IMR-90 (cell line): ENCODE results near the gene DNAJC25. TPM values are rescaled to one million over a fixed set of nuclear protein-coding genes. Genes with fewer than 3 reads are reported as not detected.

Experiments used
- ATAC-seq: fragments of 200-7000 bp; cut with Tn5 transposase; 2 replicates; pipeline ENCODE4 v1.9.1; 2020; ENCODE audit warnings: low read depth, mild to moderate bottlenecking, moderate library complexity
- BruUV-seq: library from RNA; stranded (reverse); fragments of 400-500 nt; replicated peaks from 2 replicates; lab custom pipeline; 2021; lab: Mats Ljungman, UMichigan
- CTCF ChIA-PET: fragments of 300-600 bp; formaldehyde crosslinking; extraction: SDS; loops from one replicate; lab custom pipeline; 2021; ENCODE audit warnings: antibody characterized with exemption; lab: Yijun Ruan, JAX
- POLR2A ChIA-PET: fragments of 300-600 bp; sonication (Branson Sonifier 250); formaldehyde crosslinking; loops from one replicate; lab custom pipeline; 2022; ENCODE audit warnings: antibody characterized with exemption; ENCODE audit not compliant: unreplicated experiment; lab: Charles Lee
- DNase-seq: peaks from one replicate; pipeline ENCODE4 v3.0.0; 2013
- H2AFZ ChIP-seq: replicated peaks from 2 replicates; pipeline ENCODE3; 2013; ENCODE audit warnings: low read length, mild to moderate bottlenecking; ENCODE audit not compliant: poor library complexity
- H2AK5ac ChIP-seq: 2 replicates; pipeline ENCODE4 v1.6.1; 2013; ENCODE audit warnings: low read depth, low read length, inconsistent platforms
- H2AK9ac ChIP-seq: replicated peaks from 2 replicates; pipeline ENCODE3; 2013; ENCODE audit warnings: mild to moderate bottlenecking, low read depth, low read length, moderate library complexity; ENCODE audit not compliant: poor library complexity
- H2BK120ac ChIP-seq: 2 replicates; pipeline ENCODE4 v1.6.1; 2013; ENCODE audit warnings: low read depth, low read length, inconsistent platforms
- H2BK15ac ChIP-seq: 3 replicates; pipeline ENCODE4 v1.6.1; 2013; ENCODE audit warnings: low read depth, low read length, inconsistent platforms
- H2BK20ac ChIP-seq: 2 replicates; pipeline ENCODE4 v1.6.1; 2013; ENCODE audit warnings: low read depth, mild to moderate bottlenecking, inconsistent platforms, low read length, moderate library complexity
- H2BK5ac ChIP-seq: 2 replicates; pipeline ENCODE4 v1.6.1; 2013; ENCODE audit warnings: mild to moderate bottlenecking, low read depth, low read length, inconsistent platforms; ENCODE audit not compliant: poor library complexity, severe bottlenecking
- H3K14ac ChIP-seq: replicated peaks from 2 replicates; pipeline ENCODE4 v1.6.1; 2013; ENCODE audit warnings: low read depth, low read length, inconsistent platforms
- H3K18ac ChIP-seq: 2 replicates; pipeline ENCODE4 v1.6.1; 2013; ENCODE audit warnings: low read depth, low read length, control low read depth
- H3K23ac ChIP-seq: 2 replicates; pipeline ENCODE4 v1.6.1; 2013; ENCODE audit warnings: low read depth, low read length, inconsistent platforms
- H3K27ac ChIP-seq: 2 replicates; pipeline ENCODE4 v1.5.1; 2013; ENCODE audit warnings: mild to moderate bottlenecking, control low read depth, low read length; ENCODE audit not compliant: insufficient read depth
- H3K27me3 ChIP-seq: 2 replicates; pipeline ENCODE4 v1.6.1; 2013; ENCODE audit warnings: low read length; ENCODE audit not compliant: control insufficient read depth, insufficient read depth
- H3K36me3 ChIP-seq: 2 replicates; pipeline ENCODE4 v1.6.1; 2013; ENCODE audit warnings: low read length, mixed read lengths; ENCODE audit not compliant: control insufficient read depth, insufficient read depth
- H3K4ac ChIP-seq: 2 replicates; pipeline ENCODE4 v1.6.1; 2013; ENCODE audit warnings: low read depth, low read length, inconsistent platforms
- H3K4me1 ChIP-seq: 2 replicates; pipeline ENCODE4 v1.6.1; 2013; ENCODE audit warnings: low read length, mixed read lengths; ENCODE audit not compliant: control insufficient read depth, insufficient read depth
- H3K4me2 ChIP-seq: 2 replicates; pipeline ENCODE4 v1.6.1; 2013; ENCODE audit warnings: low read depth, mild to moderate bottlenecking, control low read depth, low read length, moderate library complexity
- H3K4me3 ChIP-seq: 2 replicates; pipeline ENCODE4 v1.5.1; 2013; ENCODE audit warnings: low read depth, mild to moderate bottlenecking, control low read depth, low read length, moderate library complexity; ENCODE audit not compliant: insufficient read depth
- H3K56ac ChIP-seq: 2 replicates; pipeline ENCODE4 v1.6.1; 2013; ENCODE audit warnings: low read length, inconsistent platforms; ENCODE audit not compliant: insufficient read depth; ENCODE audit errors: extremely low read depth
- H3K79me1 ChIP-seq, 2 experiments: 2 replicates each; pipeline ENCODE4 v1.6.1; 2013; ENCODE audit warnings: low read length in 2 of 2, inconsistent platforms in 1 of 2, low read depth in 1 of 2
- H3K9ac ChIP-seq: 2 replicates; pipeline ENCODE4 v1.6.1; 2013; ENCODE audit warnings: low read depth, low read length, control low read depth
- H3K9me1 ChIP-seq: 2 replicates; pipeline ENCODE4 v1.6.1; 2013; ENCODE audit warnings: low read length, inconsistent platforms; ENCODE audit not compliant: insufficient read depth
- H3K9me3 ChIP-seq: 2 replicates; pipeline ENCODE4 v1.6.1; 2013; ENCODE audit warnings: low read length; ENCODE audit not compliant: control insufficient read depth, insufficient read depth
- H4K20me1 ChIP-seq: 2 replicates; pipeline ENCODE4 v1.6.1; 2013; ENCODE audit warnings: low read length, inconsistent platforms; ENCODE audit not compliant: insufficient read depth
- H4K5ac ChIP-seq: 2 replicates; pipeline ENCODE4 v1.6.1; 2013; ENCODE audit warnings: mild to moderate bottlenecking, low read depth, low read length, control low read depth
- H4K8ac ChIP-seq, 2 experiments: 2 replicates each; pipeline ENCODE4 v1.6.1; 2013; ENCODE audit warnings: low read depth in 2 of 2, low read length in 2 of 2, control low read depth in 1 of 2, inconsistent platforms in 1 of 2
- H4K91ac ChIP-seq: 2 replicates; pipeline ENCODE4 v1.6.1; 2013; ENCODE audit warnings: low read depth, low read length, inconsistent platforms; ENCODE audit not compliant: insufficient read depth
- CEBPB ChIP-seq: IDR thresholded peaks from 2 replicates; pipeline ENCODE4 v1.6.1; 2012; ENCODE audit warnings: low read depth, low read length, improper control_type of control experiment
- FOS ChIP-seq: fragments of 150-350 bp; IDR thresholded peaks from 2 replicates; pipeline ENCODE4 v1.6.1; 2016; ENCODE audit warnings: low read depth, low read length
- MXI1 ChIP-seq: IDR thresholded peaks from 2 replicates; pipeline ENCODE4 v1.6.1; 2012; ENCODE audit warnings: low read depth, mild to moderate bottlenecking, low read length, moderate library complexity, borderline replicate concordance
- NFE2L2 ChIP-seq: fragments of 150-350 bp; IDR thresholded peaks from 2 replicates; pipeline ENCODE4 v1.6.1; 2016; ENCODE audit warnings: low read depth, mild to moderate bottlenecking, low read length
- POLR2A ChIP-seq: IDR thresholded peaks from 2 replicates; pipeline ENCODE4 v1.6.1; 2012; ENCODE audit warnings: mild to moderate bottlenecking, low read depth, low read length
- USF2 ChIP-seq: fragments of 150-350 bp; IDR thresholded peaks from 2 replicates; pipeline ENCODE4 v1.6.1; 2017; ENCODE audit warnings: mild to moderate bottlenecking, antibody characterized with exemption, low read length, low read depth
- WGBS, 2 experiments: methylation state at CpG; one replicate each; pipeline versions ENCODE4 v1.1.5 to v1.1.7; 2013; ENCODE audit warnings: missing lambda C conversion rate in 2 of 2; ENCODE audit not compliant: insufficient read length in 1 of 2; ENCODE audit errors: extremely low coverage in 2 of 2; 5-methylcytosine and 5-hydroxymethylcytosine counted together
- dilution Hi-C: fragments of 300-500 bp; cut with HindIII; formaldehyde crosslinking; loops from one replicate; pipeline ENCODE4 v1.14.3; 2018; ENCODE audit warnings: low sequenced_read_pairs; ENCODE audit not compliant: unreplicated experiment
- in situ Hi-C: fragments of 300-500 bp; cut with MboI; formaldehyde crosslinking; loops from 3 replicates; pipeline ENCODE4 v1.14.3; 2019; ENCODE audit warnings: low sequenced_read_pairs, inconsistent platforms, mixed read lengths
- intact Hi-C: fragments of 100-400 bp; cut with micrococcal nuclease; formaldehyde crosslinking; loops from 2 replicates; pipeline ENCODE4 v1.10.0; 2022
- polyA plus RNA-seq, 3 experiments: library from polyadenylated mRNA; depleted of rRNA; stranded (reverse); fragments of >200 nt; gene quantifications; 2 replicates each; pipeline ENCODE4 v1.2.3, GENCODE V29; 2012; ENCODE audit warnings: low replicate concordance in 1 of 3
- total RNA-seq: library from RNA; depleted of rRNA; stranded (reverse); fragments of >200 nt; gene quantifications from 2 replicates; pipeline ENCODE4 v1.2.3, GENCODE V29; 2012

The DNAJC25 gene
- total and polyA plus RNA-seq, 2 of the 4 experiments (the other 2 are of a cell fraction), result 3.2 to 6.6 TPM

- no peak for TF ChIP-seq NFE2L2
Observed at GRCh38 chr9:111621895-111622480, 9.1 kb upstream of the DNAJC25 start (continued).

GRCh38 chr9:111622626-111623025, 8.5 kb upstream of the DNAJC25 start:
- intact Hi-C loops, result loop anchor here (1.0 to 10.0 kb wide), 2 partner anchors 24 to 168 kb away; no protein-coding TSS in a partner anchor
- POLR2A ChIA-PET, result interaction anchor here (1.1 kb wide), 1 partner anchor 25 kb away, joined by 3 read pairs; no protein-coding TSS in a partner anchor

More at GRCh38 chr9:111622626-111623025, 8.5 kb upstream of the DNAJC25 start:
- H2AK5ac ChIP-seq, result no peak overlapping the region
- H3K9me3 ChIP-seq, result no peaks in the 10 kb centered on the region
- H2BK20ac ChIP-seq, result no peak overlapping the region
- no peak overlapping the region for H3K18ac ChIP-seq
- H3K4me1 ChIP-seq, result peaks cover 2% of the 10 kb centered on the region; the same call in 1 of the 2 replicates
- H4K91ac ChIP-seq, result no peak overlapping the region
- no peak overlapping the region for H2AFZ ChIP-seq
- no peak overlapping the region for H3K27ac ChIP-seq
- CTCF ChIA-PET, result no interaction called here
- H3K56ac ChIP-seq, result no peak overlapping the region
- WGBS, 2 experiments, result no CpG with 5 or more reads among the region's 3 CpGs
- H2AK9ac ChIP-seq, result no peak overlapping the region
- no peak overlapping the region for H2BK15ac ChIP-seq
- H3K9ac ChIP-seq, result no peak overlapping the region
- no peak overlapping the region for H2BK120ac ChIP-seq
- no peak overlapping the region for H3K14ac ChIP-seq
- DNase-seq, result peak; percentile 83
- in situ Hi-C loops (no loop called here), dilution Hi-C loops (no loop called here)
- H3K27me3 ChIP-seq, result no peaks in the 10 kb centered on the region
- H3K4me2 ChIP-seq, result no peak overlapping the region
- H4K8ac ChIP-seq, result no peak overlapping the region
- no peak overlapping the region for H3K4ac ChIP-seq
- H3K4me3 ChIP-seq, result no peak overlapping the region
- no peak overlapping the region for H4K5ac ChIP-seq
- H3K23ac ChIP-seq, result no peak overlapping the region
- no peak overlapping the region for H2BK5ac ChIP-seq
- H4K20me1 ChIP-seq, result no peaks in the 10 kb centered on the region
- no TSS peak for BruUV-seq
- no peaks in the 10 kb centered on the region for H3K79me1 ChIP-seq
- TF ChIP-seq USF2 (no peak), MXI1 (no peak), NFE2L2 (no peak), CEBPB (peak; percentile 98), POLR2A (no peak), FOS (peak; percentile 69; the same call in 1 of the 2 replicates)
- no peaks in the 10 kb centered on the region for H3K9me1 ChIP-seq
- peak; percentile 60 for ATAC-seq
- no peaks in the 10 kb centered on the region for H3K36me3 ChIP-seq
